GM23248 (cell line): ENCODE results near the gene C1orf21. TPM values are rescaled to one million over a fixed set of nuclear protein-coding genes. Genes with fewer than 3 reads are reported as not detected.

Experiments
- DNase-seq: peaks from one replicate; pipeline ENCODE4 v3.0.0-alpha.2; 2015
- H2AFZ ChIP-seq: fragments of 200-600 bp; sonication (generic); 2 replicates; pipeline ENCODE4 v1.6.1; 2016; ENCODE audit warnings: antibody characterized with exemption
- H3F3A ChIP-seq: fragments of 200-600 bp; sonication (generic); 2 replicates; pipeline ENCODE4 v1.6.1; 2016; ENCODE audit warnings: mild to moderate bottlenecking, antibody characterized with exemption, mixed run types; ENCODE audit not compliant: insufficient read depth
- H3K27ac ChIP-seq: fragments of 200-600 bp; sonication (generic); 2 replicates; pipeline ENCODE4 v1.5.1; 2016; ENCODE audit warnings: mild to moderate bottlenecking
- H3K27me3 ChIP-seq: fragments of 200-600 bp; sonication (generic); replicated peaks from 2 replicates; pipeline ENCODE4 v1.6.1; 2016; ENCODE audit warnings: mild to moderate bottlenecking; ENCODE audit not compliant: insufficient read depth
- H3K36me3 ChIP-seq: fragments of 200-600 bp; sonication (generic); 2 replicates; pipeline ENCODE4 v1.6.1; 2016; ENCODE audit warnings: low read depth, mild to moderate bottlenecking
- H3K4me1 ChIP-seq: fragments of 200-600 bp; sonication (generic); 2 replicates; pipeline ENCODE4 v1.6.1; 2016; ENCODE audit warnings: mild to moderate bottlenecking; ENCODE audit not compliant: insufficient read depth
- H3K4me2 ChIP-seq: fragments of 200-600 bp; sonication (generic); one replicate; pipeline ENCODE4 v1.6.1; 2016; ENCODE audit warnings: mild to moderate bottlenecking; ENCODE audit not compliant: unreplicated experiment
- H3K4me3 ChIP-seq: fragments of 200-600 bp; sonication (generic); 2 replicates; pipeline ENCODE4 v1.5.1; 2016; ENCODE audit warnings: mild to moderate bottlenecking
- H3K79me2 ChIP-seq: fragments of 200-600 bp; sonication (generic); 2 replicates; pipeline ENCODE4 v1.6.1; 2016; ENCODE audit warnings: mild to moderate bottlenecking; ENCODE audit not compliant: insufficient read depth
- H3K9ac ChIP-seq: fragments of 200-600 bp; sonication (generic); 2 replicates; pipeline ENCODE4 v1.6.1; 2016; ENCODE audit warnings: mild to moderate bottlenecking
- H3K9me2 ChIP-seq: fragments of 200-600 bp; sonication (generic); 2 replicates; pipeline ENCODE4 v1.6.1; 2016; ENCODE audit warnings: mixed run types, mild to moderate bottlenecking, moderate library complexity; ENCODE audit not compliant: insufficient read depth
- H3K9me3 ChIP-seq: fragments of 200-600 bp; sonication (generic); one replicate; pipeline ENCODE4 v1.6.1; 2017; ENCODE audit warnings: low read depth
- H4K20me1 ChIP-seq: fragments of 200-600 bp; sonication (generic); 2 replicates; pipeline ENCODE4 v1.6.0; 2016; ENCODE audit not compliant: insufficient read depth
- EZH2 ChIP-seq: fragments of 200-600 bp; sonication (generic); IDR thresholded peaks from 2 replicates; pipeline ENCODE4 v1.6.1; 2018; ENCODE audit warnings: antibody characterized with exemption, mild to moderate bottlenecking; ENCODE audit not compliant: insufficient read depth, poor library complexity, severe bottlenecking
- EZH2phosphoT487 ChIP-seq: fragments of 200-600 bp; sonication (generic); IDR thresholded peaks from 2 replicates; pipeline ENCODE4 v1.6.1; 2018; ENCODE audit warnings: antibody characterized with exemption, moderate library complexity, mild to moderate bottlenecking, low read depth; ENCODE audit not compliant: insufficient read depth
- WGBS, 2 experiments: methylation state at CpG; one replicate each; pipeline ENCODE4 v1.1.6; 2015 to 2017; ENCODE audit warnings: low lambda C conversion rate in 2 of 2, low coverage in 1 of 2; ENCODE audit errors: missing lambda C conversion rate in 2 of 2; 5-methylcytosine and 5-hydroxymethylcytosine counted together
- in situ Hi-C: fragments of 300-500 bp; cut with MboI; formaldehyde crosslinking; loops from 2 replicates; pipeline ENCODE4 v1.15.0; 2020
- polyA plus RNA-seq: library from polyadenylated mRNA; unstranded; fragments of >200 nt; fragmentation: Nextera tagmentation; extraction: Ambion mirVana; gene quantifications from 2 replicates; pipeline ENCODE4 v1.2.1, GENCODE V29; 2016
- total RNA-seq: library from RNA; depleted of rRNA; stranded (reverse); fragments of >200 nt; shearing (Covaris generic); gene quantifications from 2 replicates; pipeline ENCODE4 v1.2.3, GENCODE V29; 2014

The C1orf21 gene
- total and polyA plus RNA-seq, 2 experiments from 2014 or later: 16.7 to 20.0 TPM

DNA sequence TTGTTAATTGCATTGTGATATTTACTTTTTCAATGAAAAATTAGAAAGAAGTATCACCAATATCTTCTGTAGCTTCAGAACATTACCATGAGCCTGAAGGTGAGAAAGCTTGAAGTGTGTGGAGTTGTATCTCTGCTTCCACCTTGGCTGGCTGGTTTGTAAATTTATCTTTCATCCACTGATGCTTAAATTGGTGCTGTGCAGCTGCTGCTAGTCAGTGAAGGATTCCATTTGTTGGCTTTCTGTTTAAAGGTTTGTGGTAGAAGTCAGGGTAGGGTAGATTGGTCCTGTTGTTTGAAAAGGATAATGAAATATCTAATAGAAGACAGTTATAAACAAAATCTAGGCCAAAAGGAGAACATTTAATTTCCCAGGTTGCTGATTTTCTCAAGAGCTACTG lies 105.7 kb downstream of the C1orf21 start:
- DNase-seq: no peak
- Histone ChIP-seq H3K4me2 (no peak overlapping the region), H4K20me1 (no peaks in the 10 kb centered on the region), H3K9me3 (no peaks in the 10 kb centered on the region), H3K36me3 (no peaks in the 10 kb centered on the region), H3K27me3 (no peaks in the 10 kb centered on the region), H3K4me3 (no peak overlapping the region), H3K4me1 (peaks cover 26% of the 10 kb centered on the region), H3K79me2 (peaks cover 5% of the 10 kb centered on the region; the same call in 1 of the 2 replicates), H2AFZ (peak overlapping the region; percentile 60), H3K27ac (peak overlapping the region; percentile 94), H3K9me2 (no peaks in the 10 kb centered on the region), H3K9ac (no peak overlapping the region), H3F3A (peaks cover 20% of the 10 kb centered on the region)
- TF ChIP-seq EZH2: no peak
- TF ChIP-seq EZH2phosphoT487: no peak
- in situ Hi-C loops: no loop called here

DNA sequence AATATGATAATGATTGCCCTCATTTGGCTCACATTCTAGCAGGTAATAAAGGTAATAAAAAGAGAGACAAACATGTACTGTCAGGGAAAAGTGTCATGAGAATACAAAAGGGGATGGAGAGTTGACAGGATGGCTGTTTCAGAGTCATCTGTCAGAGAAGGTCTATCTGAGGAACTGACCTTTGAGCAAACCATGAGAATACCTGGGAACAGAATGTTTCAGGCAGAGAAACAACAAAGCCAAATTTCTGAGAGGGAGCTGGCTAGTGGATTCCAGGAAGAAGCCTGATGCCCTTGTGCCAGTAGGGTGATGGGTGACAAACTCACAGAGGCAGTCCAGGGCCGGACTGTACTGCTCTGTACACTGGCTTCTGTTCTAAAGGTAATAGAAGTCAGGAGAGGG lies 107.2 kb downstream of the C1orf21 start:
- no peak overlapping the region for H3K9ac ChIP-seq
- in situ Hi-C loops: no loop called here
- no peak overlapping the region for H3K4me2 ChIP-seq
- H3K9me2 ChIP-seq: no peaks in the 10 kb centered on the region
- DNase-seq: no peak
- no peak overlapping the region for H3K4me3 ChIP-seq
- WGBS, 2 experiments: 71 to 73% methylated on average over 1 of the region's 1 CpG
- no peaks in the 10 kb centered on the region; the same call in 1 of the 2 replicates for H3K79me2 ChIP-seq
- peaks cover 27% of the 10 kb centered on the region for H3F3A ChIP-seq
- H3K27ac ChIP-seq: no peak overlapping the region
- H3K27me3 ChIP-seq: no peaks in the 10 kb centered on the region
- H3K4me1 ChIP-seq: peaks cover 26% of the 10 kb centered on the region
- no peaks in the 10 kb centered on the region for H4K20me1 ChIP-seq
- no peak for TF ChIP-seq EZH2phosphoT487
- no peak for TF ChIP-seq EZH2
- no peaks in the 10 kb centered on the region for H3K36me3 ChIP-seq
- H3K9me3 ChIP-seq: no peaks in the 10 kb centered on the region
- no peak overlapping the region for H2AFZ ChIP-seq

- no peaks in the 10 kb centered on the region for H3K9me2 ChIP-seq
- DNase-seq: no peak
Observed at GRCh38 chr1:184494929-184495328, 108.1 kb downstream of the C1orf21 start.

DNA sequence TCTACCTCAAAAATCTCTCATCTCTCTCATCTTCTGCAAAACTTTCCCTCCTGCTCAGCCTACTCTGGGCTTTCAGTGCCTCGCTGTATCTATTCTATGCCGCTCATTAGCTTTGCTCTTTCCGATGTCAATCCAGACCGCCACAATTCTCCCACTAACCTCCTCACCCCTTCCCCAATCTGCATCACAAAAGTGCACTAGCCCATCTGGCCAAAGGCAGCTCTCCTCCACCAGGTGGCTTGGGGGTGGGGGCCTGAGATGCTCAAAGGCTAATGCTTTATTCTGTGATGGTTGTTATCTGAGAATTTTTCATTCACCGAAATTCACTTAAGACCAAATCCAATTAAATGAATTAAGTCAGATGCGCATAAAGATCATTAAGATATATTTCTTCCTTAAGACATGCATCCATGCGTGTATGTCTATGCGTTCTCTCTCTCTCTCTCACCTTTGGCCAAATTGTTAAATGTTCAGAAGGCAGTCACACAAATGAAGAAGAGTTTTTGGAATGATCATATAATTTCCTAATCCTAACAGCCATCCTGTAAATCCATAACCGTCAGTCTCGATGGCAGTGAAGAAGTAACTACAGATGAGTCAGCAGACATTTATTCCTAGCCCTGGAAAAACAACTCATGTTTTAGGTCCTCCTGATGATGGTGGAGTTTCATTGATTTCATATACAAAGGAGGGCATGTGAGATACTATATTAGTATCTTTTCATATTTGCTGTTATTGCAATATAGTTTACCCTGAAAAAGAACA lies 111.3 kb downstream of the C1orf21 start:
- peaks cover 4% of the 10 kb centered on the region; the same call in 1 of the 2 replicates for H3K79me2 ChIP-seq
- no peaks in the 10 kb centered on the region for H3K36me3 ChIP-seq
- no peak overlapping the region for H3K27ac ChIP-seq
- no peak overlapping the region for H2AFZ ChIP-seq
- peak; percentile 20 for DNase-seq
- H3K4me2 ChIP-seq: no peak overlapping the region
- no peak overlapping the region for H3K4me3 ChIP-seq
- H3F3A ChIP-seq: peaks cover 18% of the 10 kb centered on the region; the same call in 1 of the 2 replicates
- 77 to 88% methylated on average over 10 of the region's 10 CpGs for WGBS, 2 experiments
- H3K9me2 ChIP-seq: no peaks in the 10 kb centered on the region
- in situ Hi-C loops: no loop called here
- H3K9ac ChIP-seq: no peak overlapping the region
- TF ChIP-seq EZH2phosphoT487: no peak
- no peak for TF ChIP-seq EZH2
- no peaks in the 10 kb centered on the region for H3K27me3 ChIP-seq
- no peaks in the 10 kb centered on the region for H4K20me1 ChIP-seq
- no peaks in the 10 kb centered on the region for H3K9me3 ChIP-seq
- H3K4me1 ChIP-seq: no peaks in the 10 kb centered on the region

More at GRCh38 chr1:184494929-184495328, 108.1 kb downstream of the C1orf21 start:
- H3K4me2 ChIP-seq: no peak overlapping the region
- no peaks in the 10 kb centered on the region for H3K9me3 ChIP-seq
- H3K9ac ChIP-seq: no peak overlapping the region
- no peaks in the 10 kb centered on the region for H3K27me3 ChIP-seq
- H3K79me2 ChIP-seq: no peaks in the 10 kb centered on the region; the same call in 1 of the 2 replicates
- no peak overlapping the region for H2AFZ ChIP-seq
- peaks cover 24% of the 10 kb centered on the region for H3K4me1 ChIP-seq
- H4K20me1 ChIP-seq: no peaks in the 10 kb centered on the region
- no peak overlapping the region for H3K4me3 ChIP-seq
- H3K27ac ChIP-seq: no peak overlapping the region
- no peak for TF ChIP-seq EZH2
- TF ChIP-seq EZH2phosphoT487: no peak
- WGBS, 2 experiments: 88 to 90% methylated on average over 4 of the region's 4 CpGs
- H3F3A ChIP-seq: peaks cover 36% of the 10 kb centered on the region
- in situ Hi-C loops: no loop called here
- no peaks in the 10 kb centered on the region for H3K36me3 ChIP-seq
